HG02571 (cell line): ENCODE measurements around the gene MED14.

ENCODE experiments used
- ATAC-seq: cut with Tn5 transposase; IDR thresholded peaks from one replicate; pipeline ENCODE4 v1.9.1; 2021; ENCODE audit warnings: mild to moderate bottlenecking, moderate library complexity; ENCODE audit not compliant: unreplicated experiment

The MED14 gene

GRCh38 chrX:40729598-40730584 is 5.5 kb downstream of the MED14 start:
- no peak for ATAC-seq

GRCh38 chrX:40727581-40728252 is 7.6 kb downstream of the MED14 start:
- no peak for ATAC-seq

GRCh38 chrX:40727093-40727492 is 8.2 kb downstream of the MED14 start:
- ATAC-seq = no peak

- no peak for ATAC-seq
These were observed 12.4 kb downstream of the MED14 start for GRCh38 chrX:40722930-40723329.

GRCh38 chrX:40721489-40722106 is 13.7 kb downstream of the MED14 start:
- no peak for ATAC-seq

GRCh38 chrX:40720792-40721191 is 14.6 kb downstream of the MED14 start:
- no peak for ATAC-seq

GRCh38 chrX:40720339-40720738 is 15.0 kb downstream of the MED14 start:
- ATAC-seq = no peak

- no peak for ATAC-seq
These were observed 15.6 kb downstream of the MED14 start for GRCh38 chrX:40719731-40720130.

- ATAC-seq = no peak
These were observed 16.1 kb downstream of the MED14 start for GRCh38 chrX:40719218-40719617.

GRCh38 chrX:40709395-40709794 is 25.9 kb downstream of the MED14 start:
- ATAC-seq = no peak

- no peak for ATAC-seq
These were observed 29.6 kb downstream of the MED14 start for GRCh38 chrX:40705658-40706312.

- ATAC-seq = no peak
These were observed 34.6 kb downstream of the MED14 start for GRCh38 chrX:40700640-40701342.

GRCh38 chrX:40698851-40699250 is 36.5 kb downstream of the MED14 start:
- no peak for ATAC-seq

GRCh38 chrX:40694802-40695201 is 40.5 kb downstream of the MED14 start:
- ATAC-seq = no peak

- no peak for ATAC-seq
These were observed 46.4 kb downstream of the MED14 start for GRCh38 chrX:40688929-40689328.

GRCh38 chrX:40687169-40687568 is 48.2 kb downstream of the MED14 start:
- no peak for ATAC-seq

- ATAC-seq = no peak
These were observed 49.9 kb downstream of the MED14 start for GRCh38 chrX:40685362-40685918.

GRCh38 chrX:40684092-40684491 is 51.2 kb downstream of the MED14 start:
- no peak for ATAC-seq

GRCh38 chrX:40683245-40683644 is 52.1 kb downstream of the MED14 start:
- no peak for ATAC-seq

- ATAC-seq = no peak
These were observed 64.2 kb downstream of the MED14 start for GRCh38 chrX:40671126-40671525.
